ENCODE results near the gene NRXN3.

- no peak for TF ChIP-seq CTCF (optimal IDR thresholded peaks at IDR 0.05 in 1 of 3, IDR thresholded peaks at IDR 0.05 in 1 of 3, conservative IDR thresholded peaks at IDR 0.05 in 1 of 3; ENCODE audit: extremely low read depth in 1 of 3, insufficient read depth in 2 of 3, low read length in 3 of 3)
- no peak for TF ChIP-seq EZH2 (IDR thresholded peaks at IDR 0.05; ENCODE audit: low read length)
These were observed 1009.8 kb downstream of the NRXN3 start for GRCh38 chr14:79179985-79180384.
